Upper lobe of left lung (tissue), 6 donors: Measurements from ENCODE around the gene NSDHL. TPM values are rescaled to one million over a fixed set of nuclear protein-coding genes. Genes with fewer than 3 reads are reported as not detected.

Experiments used
- ATAC-seq, 2 donors: fragments of 200-7000 bp; cut with Tn5 transposase; one replicate each; pipeline ENCODE4 v1.9.1; 2022; ENCODE audit warnings: mild to moderate bottlenecking in 2 of 2, moderate library complexity in 2 of 2; ENCODE audit not compliant: low FRiP score in 2 of 2
- DNase-seq, 2 donors: peaks; one replicate each; pipeline ENCODE4 v3.0.0-alpha.2; 2019 to 2020
- H3K27ac ChIP-seq, 4 donors: fragments of 200-600 bp; sonication (generic); one replicate each; pipeline ENCODE4 v1.5.1; 2016 to 2019
- H3K27me3 ChIP-seq, 4 donors: fragments of 200-600 bp; sonication (generic); one replicate each; pipeline ENCODE4 v1.5.1; 2017 to 2019
- H3K36me3 ChIP-seq, 4 donors: fragments of 200-600 bp; sonication (generic); one replicate each; pipeline ENCODE4 v1.5.1; 2016 to 2019
- H3K4me1 ChIP-seq, 4 donors: fragments of 200-600 bp; sonication (generic); one replicate each; pipeline ENCODE4 v1.5.1; 2018 to 2019
- H3K4me3 ChIP-seq, 4 donors: fragments of 200-600 bp; sonication (generic); one replicate each; pipeline ENCODE4 v1.5.1; 2017 to 2019; ENCODE audit warnings: mild to moderate bottlenecking in 2 of 4, moderate library complexity in 1 of 4
- H3K9me3 ChIP-seq, 4 donors: fragments of 200-600 bp; sonication (generic); one replicate each; pipeline ENCODE4 v1.5.1; 2018 to 2019
- EP300 ChIP-seq, 4 donors: sonication (generic); formaldehyde crosslinking; IDR thresholded peaks; one replicate each; pipeline ENCODE4 v1.5.1; 2017; ENCODE audit warnings: antibody characterized with exemption in 4 of 4, control low read depth in 2 of 4
- POLR2A ChIP-seq, 4 donors: fragments of 450-650 bp; IDR thresholded peaks; one replicate each; pipeline ENCODE4 v1.5.1; 2016 to 2017; ENCODE audit warnings: antibody characterized with exemption in 4 of 4, mild to moderate bottlenecking in 2 of 4
- POLR2AphosphoS5 ChIP-seq, 2 donors: sonication (generic); formaldehyde crosslinking; IDR thresholded peaks; one replicate each; pipeline ENCODE4 v1.5.1; 2017; ENCODE audit warnings: antibody characterized with exemption in 2 of 2
- WGBS, 2 donors: methylation state at CpG; one replicate each; pipeline ENCODE4 v1.1.5; 2017 to 2018; 5-methylcytosine and 5-hydroxymethylcytosine counted together
- total RNA-seq, 6 donors: library from RNA; depleted of rRNA in 4 of 6; stranded (reverse); fragments of >200 nt in 4 of 6; gene quantifications; one replicate each; pipeline versions ENCODE4 v1.1.0 to v1.2.1, GENCODE V29; 2016 to 2021
- TF ChIP-seq, protein P1 (sequence below), 6 experiments: fragments of 450-650 bp in 4 of 6; fragments of 200-600 bp in 2 of 6; sonication (generic) in 2 of 6; IDR thresholded peaks; one replicate each; pipeline ENCODE4 v1.5.1; 2016 to 2019; ENCODE audit warnings: antibody characterized with exemption in 6 of 6
- donor health status: DM: no; HTN: no; CAD: no; lungs with moderate emphysema.
- donor health status: DM: no; HTN: yes; CAD: no; lungs with severe emphysema.

Gene NSDHL
- total RNA-seq, 6 donors from 2014 or later = 5.2 to 26.0 (median 21.1) TPM

- Histone ChIP-seq H3K9me3 (no peaks in the 10 kb centered on the region), H3K36me3 (peaks cover 0 to 27% (median 3%) of the 10 kb centered on the region in 4 donors), H3K4me1 (no peaks in the 10 kb centered on the region), H3K27ac (no peak overlapping the region), H3K27me3 (no peaks in the 10 kb centered on the region), H3K4me3 (no peak overlapping the region)
- no peak for DNase-seq
- ATAC-seq = no peak
- TF ChIP-seq, protein P1, sequence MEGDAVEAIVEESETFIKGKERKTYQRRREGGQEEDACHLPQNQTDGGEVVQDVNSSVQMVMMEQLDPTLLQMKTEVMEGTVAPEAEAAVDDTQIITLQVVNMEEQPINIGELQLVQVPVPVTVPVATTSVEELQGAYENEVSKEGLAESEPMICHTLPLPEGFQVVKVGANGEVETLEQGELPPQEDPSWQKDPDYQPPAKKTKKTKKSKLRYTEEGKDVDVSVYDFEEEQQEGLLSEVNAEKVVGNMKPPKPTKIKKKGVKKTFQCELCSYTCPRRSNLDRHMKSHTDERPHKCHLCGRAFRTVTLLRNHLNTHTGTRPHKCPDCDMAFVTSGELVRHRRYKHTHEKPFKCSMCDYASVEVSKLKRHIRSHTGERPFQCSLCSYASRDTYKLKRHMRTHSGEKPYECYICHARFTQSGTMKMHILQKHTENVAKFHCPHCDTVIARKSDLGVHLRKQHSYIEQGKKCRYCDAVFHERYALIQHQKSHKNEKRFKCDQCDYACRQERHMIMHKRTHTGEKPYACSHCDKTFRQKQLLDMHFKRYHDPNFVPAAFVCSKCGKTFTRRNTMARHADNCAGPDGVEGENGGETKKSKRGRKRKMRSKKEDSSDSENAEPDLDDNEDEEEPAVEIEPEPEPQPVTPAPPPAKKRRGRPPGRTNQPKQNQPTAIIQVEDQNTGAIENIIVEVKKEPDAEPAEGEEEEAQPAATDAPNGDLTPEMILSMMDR (IDR thresholded peaks at IDR 0.05) = no peak
- TF ChIP-seq POLR2A (IDR thresholded peaks at IDR 0.05) = no peak
- no peak for TF ChIP-seq EP300 (IDR thresholded peaks at IDR 0.05)
- no peak for TF ChIP-seq POLR2AphosphoS5 (IDR thresholded peaks at IDR 0.05)
- 74 to 94% methylated on average over 2 of the region's 2 CpGs for WGBS, 2 donors
These were observed 19.6 kb downstream of the NSDHL start for GRCh38 chrX:152850465-152850864.

- Histone ChIP-seq H3K27me3 (no peaks in the 10 kb centered on the region), H3K4me1 (no peaks in the 10 kb centered on the region), H3K36me3 (peaks cover 0 to 29% (median 7%) of the 10 kb centered on the region in 4 donors), H3K27ac (no peak overlapping the region), H3K4me3 (no peak overlapping the region), H3K9me3 (no peaks in the 10 kb centered on the region)
- DNase-seq = no peak
- TF ChIP-seq, protein P1 (IDR thresholded peaks at IDR 0.05) = no peak
- TF ChIP-seq POLR2AphosphoS5 (IDR thresholded peaks at IDR 0.05) (no peak), EP300 (IDR thresholded peaks at IDR 0.05) (no peak), POLR2A (IDR thresholded peaks at IDR 0.05) (no peak)
- no peak for ATAC-seq
- WGBS, 2 donors = 91 to 96% methylated on average over 7 of the region's 7 CpGs
These were observed 23.1 kb downstream of the NSDHL start for GRCh38 chrX:152853986-152854385.

GRCh38 chrX:152861116-152861515, 30.3 kb downstream of the NSDHL start:
- Histone ChIP-seq H3K27me3 (no peaks in the 10 kb centered on the region), H3K4me3 (no peak overlapping the region), H3K4me1 (no peaks in the 10 kb centered on the region), H3K27ac (no peak overlapping the region), H3K9me3 (no peaks in the 10 kb centered on the region), H3K36me3 (peaks cover 0 to 44% (median 16%) of the 10 kb centered on the region in 4 donors)
- no peak for ATAC-seq
- DNase-seq = no peak
- 83 to 84% methylated on average over 3 of the region's 3 CpGs for WGBS, 2 donors
- TF ChIP-seq, protein P1 (IDR thresholded peaks at IDR 0.05) = no peak
- TF ChIP-seq EP300 (IDR thresholded peaks at IDR 0.05) (no peak), POLR2AphosphoS5 (IDR thresholded peaks at IDR 0.05) (no peak), POLR2A (IDR thresholded peaks at IDR 0.05) (no peak)

GRCh38 chrX:152861826-152862225, 31.0 kb downstream of the NSDHL start:
- Histone ChIP-seq H3K36me3 (peaks cover 0 to 51% (median 18%) of the 10 kb centered on the region in 4 donors), H3K4me1 (no peaks in the 10 kb centered on the region), H3K27me3 (no peaks in the 10 kb centered on the region), H3K4me3 (no peak overlapping the region), H3K27ac (no peak overlapping the region), H3K9me3 (no peaks in the 10 kb centered on the region)
- ATAC-seq (no peak), DNase-seq (no peak)
- WGBS, 2 donors = 88 to 92% methylated on average over 6 of the region's 6 CpGs
- TF ChIP-seq, protein P1 (IDR thresholded peaks at IDR 0.05) = no peak
- no peak for TF ChIP-seq POLR2A (IDR thresholded peaks at IDR 0.05)
- TF ChIP-seq POLR2AphosphoS5 (IDR thresholded peaks at IDR 0.05) = no peak
- no peak for TF ChIP-seq EP300 (IDR thresholded peaks at IDR 0.05)

GRCh38 chrX:152865232-152865920, 34.5 kb downstream of the NSDHL start:
- H3K9me3 ChIP-seq = no peaks in the 10 kb centered on the region
- DNase-seq = no peak
- ATAC-seq = no peak
- TF ChIP-seq POLR2AphosphoS5 (IDR thresholded peaks at IDR 0.05) (no peak), EP300 (IDR thresholded peaks at IDR 0.05) (no peak), POLR2A (IDR thresholded peaks at IDR 0.05) (no peak)
- TF ChIP-seq, protein P1 (IDR thresholded peaks at IDR 0.05) = no peak
- no peak overlapping the region for H3K4me3 ChIP-seq
- H3K27ac ChIP-seq = no peak overlapping the region
- 90 to 97% methylated on average over 2 to 17 of the region's 17 CpGs for WGBS, 2 donors
- peaks cover 0 to 59% (median 26%) of the 10 kb centered on the region in 4 donors for H3K36me3 ChIP-seq
- H3K27me3 ChIP-seq = no peaks in the 10 kb centered on the region
- H3K4me1 ChIP-seq = no peaks in the 10 kb centered on the region
